ENCODE results near the gene USF3.
"Not testable (repeated sequence)": the region's sequence is repeated elsewhere in the genome, so short reads cannot be mapped to it uniquely, and the experiment has no call there.

USF3 gene

GRCh38 chr3:113654310-113654709 lies 42.1 kb downstream of the USF3 start:
- no peak for DNase-seq

- no peak for DNase-seq
Observed at GRCh38 chr3:113649174-113649845, 47.1 kb downstream of the USF3 start.

DNA sequence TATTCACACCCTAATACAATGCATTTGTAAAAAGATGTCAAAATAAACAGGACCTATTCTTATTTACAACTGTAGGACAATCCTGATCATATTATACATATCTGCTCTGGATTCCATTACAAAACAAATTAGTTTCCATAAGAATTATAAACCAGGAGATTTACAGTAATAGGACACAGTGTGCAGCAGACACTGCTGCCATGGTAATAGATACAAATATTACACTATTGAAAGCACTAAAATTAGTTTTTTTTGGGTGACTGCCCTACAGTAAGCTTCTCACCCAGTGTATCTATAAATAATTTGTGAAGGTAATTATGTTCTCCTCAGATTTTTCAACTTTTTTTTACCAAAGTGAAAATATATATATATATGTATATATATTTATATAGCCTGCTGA lies 47.9 kb downstream of the USF3 start:
- DNase-seq: no peak

DNA sequence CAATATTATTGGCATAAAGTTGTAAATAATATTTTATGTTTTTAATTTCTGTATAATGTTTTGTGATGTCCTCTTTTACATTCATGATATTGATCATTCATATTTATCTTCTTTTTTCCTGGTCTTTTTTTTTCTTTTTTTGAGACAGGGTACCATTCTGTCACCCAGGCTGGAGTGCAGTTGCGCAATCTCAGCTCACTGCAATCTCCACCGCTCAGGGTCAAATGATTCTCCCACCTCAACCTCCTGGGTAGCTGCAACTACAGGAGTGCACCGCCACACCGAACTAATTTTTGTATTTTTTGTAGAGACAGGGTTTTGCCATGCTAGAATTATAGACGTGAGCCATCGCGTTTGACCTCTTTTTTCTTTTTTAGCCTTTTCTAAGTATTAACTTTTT lies 52.9 kb downstream of the USF3 start:
- DNase-seq: no peak

DNA sequence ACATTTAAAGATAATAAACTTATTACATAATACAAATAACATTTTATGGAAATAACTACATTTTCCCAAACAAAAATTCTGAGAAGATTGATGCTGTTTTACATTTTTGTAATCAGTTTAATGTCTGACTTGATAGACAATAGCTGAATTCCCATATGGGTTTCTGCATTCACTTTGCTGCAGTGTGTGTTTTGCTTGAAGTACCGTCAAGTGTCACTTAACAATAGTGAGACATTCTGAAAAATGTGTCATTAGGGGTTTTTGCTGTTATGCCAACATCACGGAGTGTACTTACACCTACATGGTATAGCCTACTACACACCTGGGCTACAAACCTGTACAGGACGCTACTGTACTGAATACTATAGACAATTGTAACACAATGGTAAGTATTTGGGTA lies 57.5 kb downstream of the USF3 start:
- DNase-seq: no peak

DNA sequence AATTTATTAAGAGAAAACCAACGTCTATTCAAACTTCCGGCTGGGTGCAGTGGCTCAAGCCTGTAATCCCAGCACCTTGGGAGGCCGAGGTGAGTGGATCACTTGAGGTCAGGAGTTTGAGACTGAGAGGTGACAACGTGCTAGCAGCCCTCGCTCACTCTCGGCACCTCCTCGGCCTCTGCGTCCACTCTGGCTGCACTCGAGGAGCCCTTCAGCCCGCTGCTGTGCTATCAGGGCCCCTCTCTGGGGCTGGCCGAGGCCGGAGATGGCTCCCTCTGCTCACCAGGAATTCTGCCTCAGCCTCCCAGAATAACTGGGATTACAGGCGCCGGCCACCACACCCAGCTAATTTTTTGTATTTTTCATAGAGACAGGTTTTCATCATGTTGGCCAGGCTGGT lies 58.7 kb downstream of the USF3 start:
- DNase-seq: no peak

GRCh38 chr3:113636034-113636433 lies 60.4 kb downstream of the USF3 start:
- DNase-seq: not testable (repeated sequence)

DNA sequence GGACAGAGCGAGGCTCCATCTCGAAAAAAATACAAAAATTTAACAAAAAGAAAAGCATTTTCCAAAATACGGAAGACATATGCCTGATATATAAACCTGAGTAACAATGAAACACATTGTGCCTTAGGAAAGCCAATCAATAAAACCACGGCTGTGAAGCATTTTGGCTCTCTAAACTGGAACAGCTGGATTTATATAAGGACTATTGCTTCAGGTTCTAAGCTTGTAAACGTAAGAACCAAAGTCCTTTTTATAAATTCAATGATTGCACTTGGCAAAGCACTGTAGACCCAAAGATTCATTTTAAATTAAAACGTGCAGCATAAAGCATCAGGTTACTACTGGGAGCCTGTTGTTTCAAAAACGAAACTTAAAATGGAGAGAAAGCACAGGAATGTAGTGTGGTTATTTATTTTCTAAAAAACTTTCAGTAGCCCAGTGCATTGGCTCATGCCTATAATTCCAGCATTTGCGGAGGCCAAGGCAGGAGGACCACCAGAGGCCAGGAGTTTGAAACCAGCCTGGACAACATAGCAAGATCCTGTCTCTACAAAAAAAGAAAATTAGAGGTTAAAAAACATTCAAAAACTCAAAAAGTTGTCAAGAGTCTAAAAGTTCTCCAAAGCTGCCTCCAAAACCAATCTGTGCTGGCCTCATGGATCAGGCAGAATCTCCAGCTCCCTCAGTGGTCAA lies 61.5 kb downstream of the USF3 start:
- no peak for DNase-seq

DNA sequence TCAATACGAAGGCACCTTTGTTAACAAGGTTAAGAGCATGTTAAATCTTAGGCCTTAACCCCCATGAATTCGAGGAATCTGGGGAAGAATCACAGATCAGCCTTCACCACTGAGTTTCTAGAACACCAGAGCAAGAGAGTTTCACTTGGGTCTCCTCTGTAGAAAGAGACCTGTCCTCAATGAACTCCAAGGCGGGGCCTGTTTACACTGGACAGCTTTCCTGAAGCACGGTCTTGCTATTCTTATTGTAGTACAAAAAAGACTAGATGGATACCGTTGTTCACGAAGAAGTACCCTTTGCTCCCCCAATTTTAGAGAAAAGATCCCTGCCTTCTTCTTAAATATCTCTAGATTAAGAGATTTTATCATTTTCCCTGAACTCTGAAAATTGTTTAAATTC lies 64.9 kb downstream of the USF3 start:
- no peak for DNase-seq

GRCh38 chr3:113630956-113631542 lies 65.4 kb downstream of the USF3 start:
- DNase-seq: no peak

- no peak for DNase-seq
Observed at GRCh38 chr3:113629584-113630421, 66.6 kb downstream of the USF3 start.

DNA sequence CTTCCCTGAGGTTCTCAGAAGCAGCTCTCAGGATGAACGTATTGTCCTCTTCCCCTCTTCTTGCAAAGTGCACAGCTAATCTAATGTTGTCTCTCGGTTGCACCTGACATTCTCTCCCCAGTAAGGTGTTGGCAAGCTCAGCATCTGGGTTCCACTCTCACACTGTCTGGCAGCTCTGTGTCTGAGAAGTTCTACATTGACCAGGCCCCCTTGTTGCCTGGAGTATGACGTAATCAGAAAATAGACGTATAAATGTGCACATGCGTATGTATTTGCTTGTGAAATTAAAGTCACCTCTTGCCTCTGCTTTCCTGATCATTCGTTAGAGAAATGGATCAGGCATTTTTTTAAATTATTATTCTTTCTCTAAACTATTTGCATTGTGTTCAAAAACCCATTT lies 67.7 kb downstream of the USF3 start:
- DNase-seq: no peak

- no peak for DNase-seq
Observed at GRCh38 chr3:113628316-113628715, 68.1 kb downstream of the USF3 start.

- DNase-seq: no peak
Observed at GRCh38 chr3:113626503-113627371, 69.7 kb downstream of the USF3 start.

GRCh38 chr3:113625834-113626233 lies 70.6 kb downstream of the USF3 start:
- DNase-seq: no peak

GRCh38 chr3:113623811-113624210 lies 72.6 kb downstream of the USF3 start:
- no peak for DNase-seq

DNA sequence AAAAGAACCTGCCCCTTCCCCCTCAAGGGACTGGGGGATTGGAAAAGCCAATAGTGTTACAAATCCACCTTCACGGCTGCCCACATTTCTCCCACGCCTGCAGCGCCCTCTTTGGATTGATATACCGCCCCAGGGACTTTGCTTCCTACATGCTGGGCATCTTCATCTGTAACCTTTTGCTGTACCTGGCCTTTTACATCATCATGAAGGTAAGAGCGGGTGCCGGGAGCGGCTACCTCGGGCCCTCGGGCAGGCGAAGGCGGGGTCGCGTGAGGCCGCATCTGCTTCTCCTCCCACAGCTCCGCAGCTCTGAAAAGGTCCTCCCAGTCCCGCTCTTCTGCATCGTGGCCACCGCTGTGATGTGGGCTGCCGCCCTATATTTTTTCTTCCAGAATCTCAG lies 73.1 kb downstream of the USF3 start:
- no peak for DNase-seq

DNA sequence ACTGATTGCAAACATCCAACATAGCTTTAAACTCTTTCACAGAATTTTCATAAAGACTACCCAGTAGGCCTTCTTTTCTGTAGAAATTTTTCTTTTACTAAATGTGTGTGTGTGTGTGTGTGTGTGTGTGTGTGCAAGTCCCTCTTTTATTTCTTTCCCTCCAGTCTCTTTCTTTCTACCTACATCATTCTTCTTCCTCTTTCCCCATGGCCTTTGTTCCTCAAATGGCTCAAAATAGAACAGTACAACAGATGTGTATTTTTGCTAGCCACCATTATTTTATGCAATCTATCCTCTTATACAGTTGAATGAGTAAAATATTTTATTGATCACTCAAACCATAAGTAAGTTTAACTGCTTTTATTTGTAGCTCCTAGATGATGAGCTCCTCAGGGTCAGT lies 76.4 kb downstream of the USF3 start:
- no peak for DNase-seq

GRCh38 chr3:113617726-113618125 lies 78.7 kb downstream of the USF3 start:
- DNase-seq: no peak

DNA sequence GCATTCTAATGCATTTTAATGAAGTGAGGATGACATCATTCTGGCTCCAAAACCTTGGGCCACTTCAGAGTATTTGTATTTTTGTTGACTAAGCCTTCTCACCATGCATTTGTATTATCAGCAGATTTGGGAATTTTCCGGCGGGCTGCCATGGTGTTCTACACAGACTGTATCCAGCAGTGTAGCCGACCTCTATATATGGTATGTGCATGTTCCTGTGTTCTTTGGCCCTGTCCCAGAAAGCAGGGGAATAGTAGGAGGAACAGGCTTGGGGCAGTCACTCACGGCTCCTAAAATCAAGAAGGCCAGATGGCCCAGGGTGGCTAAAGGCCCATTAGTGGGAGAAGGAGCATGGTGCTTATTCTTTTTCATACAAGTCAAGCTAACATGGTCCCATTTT lies 80.5 kb downstream of the USF3 start:
- DNase-seq: no peak

GRCh38 chr3:113614402-113614801 lies 82.0 kb downstream of the USF3 start:
- no peak for DNase-seq

- no peak for DNase-seq
Observed at GRCh38 chr3:113607219-113607596, 89.2 kb downstream of the USF3 start.

Data from T-helper 1 cell (primary cell).